AG09309 (cell line): ENCODE measurements around the gene LHX8.

Experiments used
- DNase-seq: peaks from one replicate; pipeline ENCODE4 v3.0.0-alpha.2; 2010; ENCODE audit warnings: low read depth
- H3K4me3 ChIP-seq: 2 replicates; pipeline ENCODE4 v1.5.1; 2011; ENCODE audit warnings: mild to moderate bottlenecking, low read depth, low read length, moderate library complexity; ENCODE audit not compliant: control insufficient read depth
- CTCF ChIP-seq: IDR thresholded peaks from 2 replicates; pipeline ENCODE4 v1.5.1; 2011; ENCODE audit warnings: mild to moderate bottlenecking, low read depth, low read length, inconsistent platforms; ENCODE audit not compliant: insufficient read depth, control insufficient read depth; ENCODE audit errors: missing control alignments

Gene LHX8

GRCh38 chr1:75133750-75134646 is at the start of gene LHX8:
TSS of gene LHX8 (plus strand) at chr1:75134388. CDS start at chr1:75136615, 2,227 bp downstream.
- DNase-seq, result no peak
- no peak for TF ChIP-seq CTCF
- peak within 1 kb of the TSS; percentile 27 for H3K4me3 ChIP-seq

DNA sequence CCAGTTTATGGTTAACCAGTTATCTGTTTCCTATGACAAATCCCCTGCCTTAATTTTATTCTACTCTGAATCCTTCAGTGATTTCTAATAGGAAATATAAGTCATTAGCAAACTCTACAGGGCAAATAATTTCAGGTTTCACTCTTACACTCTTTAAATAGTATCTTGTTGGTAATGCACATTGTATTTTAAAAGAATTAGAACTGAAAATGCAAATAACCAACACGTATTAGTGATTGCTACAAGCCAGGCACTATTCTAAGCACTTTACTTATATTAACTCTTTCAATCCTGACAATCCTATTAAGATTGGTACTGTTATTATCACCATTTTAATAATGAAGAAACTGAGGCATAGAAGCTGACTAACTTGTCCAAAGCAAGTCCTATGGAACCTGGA is 48.3 kb upstream of the LHX8 start:
- TF ChIP-seq CTCF, result no peak

DNA sequence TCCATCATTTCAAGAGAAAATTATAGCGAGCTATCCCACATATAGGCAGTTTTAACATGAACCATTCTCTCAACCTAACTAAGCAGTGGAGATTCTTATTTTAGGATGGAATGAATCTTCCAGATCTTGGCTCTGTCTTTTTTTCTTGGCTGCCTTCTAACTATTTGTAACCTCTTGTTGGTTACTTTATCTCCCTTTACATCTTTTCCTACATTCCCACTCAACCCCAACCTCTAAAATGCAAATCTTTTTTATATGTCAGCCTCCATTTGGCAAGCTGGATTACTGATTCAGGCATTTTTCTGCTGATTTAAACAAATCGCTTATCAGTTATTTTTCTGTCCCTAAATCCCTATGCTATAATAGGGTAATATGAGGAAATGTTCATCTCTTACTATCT is 46.9 kb upstream of the LHX8 start:
- H3K4me3 ChIP-seq, result no peak overlapping the region
- DNase-seq, result no peak
- TF ChIP-seq CTCF, result no peak

More for the DNA sequence above, 48.3 kb upstream of the LHX8 start:
- no peak for DNase-seq
- no peak overlapping the region for H3K4me3 ChIP-seq

- H3K4me3 ChIP-seq, result no peak overlapping the region
- TF ChIP-seq CTCF, result no peak
Observed at GRCh38 chr1:75092141-75092540, 42.0 kb upstream of the LHX8 start.

GRCh38 chr1:75097654-75098053 is 36.5 kb upstream of the LHX8 start:
- no peak for TF ChIP-seq CTCF
- no peak for DNase-seq
- H3K4me3 ChIP-seq, result no peak overlapping the region

More at GRCh38 chr1:75092141-75092540, 42.0 kb upstream of the LHX8 start:
- DNase-seq, result no peak

DNA sequence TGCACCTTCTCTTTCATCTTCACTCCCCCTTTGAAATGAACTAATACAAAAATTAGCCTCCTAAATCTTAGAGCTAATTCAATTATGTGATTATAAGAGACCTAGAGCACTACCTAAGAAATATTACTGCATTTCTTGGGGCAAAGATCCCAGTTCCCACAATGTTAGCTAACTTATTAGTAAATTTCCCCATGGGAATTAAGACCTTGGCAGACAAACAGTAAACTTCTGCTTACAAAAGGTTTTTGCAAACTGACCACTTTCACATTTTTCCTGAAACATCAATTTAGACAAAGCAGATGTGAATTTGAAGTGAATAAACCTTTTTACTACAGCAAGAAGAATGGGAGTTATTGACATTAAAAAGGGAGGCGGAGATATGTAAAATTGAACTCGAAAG is 34.6 kb upstream of the LHX8 start:
- H3K4me3 ChIP-seq, result no peak overlapping the region
- DNase-seq, result no peak
- no peak for TF ChIP-seq CTCF
